ENCODE measurements around the gene NOS1AP. TPM values are rescaled to one million over a fixed set of nuclear protein-coding genes. Genes with fewer than 3 reads are reported as not detected.

Gene NOS1AP
- total RNA-seq, 1 donor from 2014 or later, result 4.9 TPM

- H3K4me1 ChIP-seq, result peaks cover 20% of the 10 kb centered on the region
- no peaks in the 10 kb centered on the region for H3K27me3 ChIP-seq
- intact Hi-C loops (cut with DNase I), result no loop called here
- H3K9me3 ChIP-seq, result no peaks in the 10 kb centered on the region
- ATAC-seq (no peak), DNase-seq (no peak)
- no peaks in the 10 kb centered on the region for H3K36me3 ChIP-seq
- H3K27ac ChIP-seq, result no peak overlapping the region
- H3K4me3 ChIP-seq, result no peak overlapping the region
- no peak for TF ChIP-seq CTCF (IDR thresholded peaks at IDR 0.05)
These were observed 148.2 kb downstream of the NOS1AP start for GRCh38 chr1:162217706-162218105.

- Histone ChIP-seq H3K4me3 (no peak overlapping the region), H3K9me3 (no peaks in the 10 kb centered on the region), H3K27ac (no peak overlapping the region), H3K4me1 (peaks cover 12% of the 10 kb centered on the region), H3K36me3 (no peaks in the 10 kb centered on the region), H3K27me3 (no peaks in the 10 kb centered on the region)
- TF ChIP-seq CTCF (IDR thresholded peaks at IDR 0.05), result no peak
- intact Hi-C loops (cut with DNase I), result no loop called here
- DNase-seq (no peak), ATAC-seq (peak; percentile 40)
These were observed 149.1 kb downstream of the NOS1AP start for GRCh38 chr1:162218546-162218945.

GRCh38 chr1:162218975-162219374 is 149.5 kb downstream of the NOS1AP start:
- Histone ChIP-seq H3K4me1 (peaks cover 12% of the 10 kb centered on the region), H3K27me3 (no peaks in the 10 kb centered on the region), H3K36me3 (no peaks in the 10 kb centered on the region), H3K4me3 (no peak overlapping the region), H3K9me3 (no peaks in the 10 kb centered on the region), H3K27ac (no peak overlapping the region)
- intact Hi-C loops (cut with DNase I), result no loop called here
- TF ChIP-seq CTCF (IDR thresholded peaks at IDR 0.05), result no peak
- DNase-seq, result no peak
- ATAC-seq, result peak; percentile 74

- ATAC-seq, result no peak
- Histone ChIP-seq H3K36me3 (no peaks in the 10 kb centered on the region), H3K27ac (no peak overlapping the region), H3K9me3 (no peaks in the 10 kb centered on the region), H3K4me3 (no peak overlapping the region), H3K27me3 (no peaks in the 10 kb centered on the region), H3K4me1 (peaks cover 12% of the 10 kb centered on the region)
- no peak for DNase-seq
- TF ChIP-seq CTCF (IDR thresholded peaks at IDR 0.05), result no peak
- intact Hi-C loops (cut with DNase I), result no loop called here
These were observed 150.0 kb downstream of the NOS1AP start for GRCh38 chr1:162219461-162219860.

GRCh38 chr1:162220009-162220539 is 150.6 kb downstream of the NOS1AP start:
- H3K4me1 ChIP-seq, result peaks cover 12% of the 10 kb centered on the region

More at GRCh38 chr1:162220009-162220539, 150.6 kb downstream of the NOS1AP start:
- Histone ChIP-seq H3K36me3 (no peaks in the 10 kb centered on the region), H3K27me3 (no peaks in the 10 kb centered on the region), H3K4me3 (no peak overlapping the region), H3K27ac (no peak overlapping the region), H3K9me3 (no peaks in the 10 kb centered on the region)
- no peak for TF ChIP-seq CTCF (IDR thresholded peaks at IDR 0.05)
- no peak for ATAC-seq
- DNase-seq, result no peak
- intact Hi-C loops (cut with DNase I), result no loop called here

Measured in upper lobe of right lung (tissue), 1 donor.